HCT116 (cell line): ENCODE measurements around the gene BRAT1.

ENCODE experiments used
- ATF3 ChIP-seq: IDR thresholded peaks from 2 replicates; pipeline ENCODE4 v1.6.1; 2012
- ELF1 ChIP-seq: IDR thresholded peaks from 2 replicates; pipeline ENCODE4 v1.6.1; 2012; ENCODE audit warnings: low read depth, borderline replicate concordance
- EZH2 ChIP-seq: fragments of 200-600 bp; sonication (generic); IDR thresholded peaks from 2 replicates; pipeline ENCODE4 v1.6.1; 2017; ENCODE audit warnings: antibody characterized with exemption, mixed run types
- MAX ChIP-seq: IDR thresholded peaks from 2 replicates; pipeline ENCODE4 v1.6.1; 2012
- POLR2A ChIP-seq: IDR thresholded peaks from 2 replicates; pipeline ENCODE4 v1.7.0; 2011; ENCODE audit warnings: borderline replicate concordance; ENCODE audit not compliant: insufficient read depth, insufficient read length; ENCODE audit errors: extremely low read depth
- POLR2AphosphoS5 ChIP-seq: IDR thresholded peaks from 2 replicates; pipeline ENCODE4 v1.6.1; 2011; ENCODE audit warnings: mild to moderate bottlenecking, low read depth, low read length, moderate library complexity
- REST ChIP-seq: IDR thresholded peaks from 2 replicates; pipeline ENCODE4 v1.6.1; 2012; ENCODE audit warnings: low read depth
- TCF7L2 ChIP-seq: IDR thresholded peaks from 2 replicates; pipeline ENCODE4 v1.7.0; 2011; ENCODE audit warnings: borderline replicate concordance, inconsistent platforms; ENCODE audit not compliant: insufficient read depth, insufficient read length; ENCODE audit errors: extremely low read depth
- ZNF274 ChIP-seq: fragments of 200-500 bp; sonication (Bioruptor generic); IDR thresholded peaks from 2 replicates; pipeline ENCODE4 v1.6.1; 2014; ENCODE audit warnings: mild to moderate bottlenecking, low read depth, low read length, inconsistent platforms
- TF ChIP-seq, protein P1 (sequence below), 3 experiments: fragments of 200-600 bp in 1 of 3; sonication (generic) in 1 of 3; IDR thresholded peaks in 2 of 3; conservative IDR thresholded peaks in 1 of 3; 2 replicates each; pipeline ENCODE4 v1.5.1; 2012 to 2017; ENCODE audit warnings: low read depth in 2 of 3, low read length in 2 of 3, antibody characterized with exemption in 1 of 3, borderline replicate concordance in 1 of 3, control low read depth in 1 of 3, mild to moderate bottlenecking in 1 of 3, mixed read lengths in 1 of 3, mixed run types in 1 of 3, moderate library complexity in 1 of 3; ENCODE audit not compliant: insufficient read depth in 1 of 3

DNA sequence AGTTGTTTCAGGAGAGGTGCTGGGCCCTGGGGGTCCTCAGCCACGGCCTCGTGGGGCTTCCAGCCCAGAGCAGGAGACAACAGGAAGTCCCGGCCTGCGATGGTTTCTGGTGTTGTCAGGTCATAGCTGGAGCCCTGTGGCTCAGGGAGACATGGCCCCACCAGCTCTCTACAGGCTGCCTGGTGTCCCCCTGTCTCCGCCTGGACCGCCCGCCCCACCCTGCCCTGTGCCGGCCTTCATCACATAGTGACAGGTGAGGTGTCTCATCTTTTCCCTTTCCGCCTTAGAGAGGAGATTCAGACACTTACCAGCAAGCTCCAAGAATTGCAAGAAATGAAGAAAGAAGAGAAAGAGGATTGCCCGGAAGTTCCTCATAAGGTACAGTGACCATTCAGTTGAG is 39.3 kb upstream of the BRAT1 start:
- TF ChIP-seq, protein P1, sequence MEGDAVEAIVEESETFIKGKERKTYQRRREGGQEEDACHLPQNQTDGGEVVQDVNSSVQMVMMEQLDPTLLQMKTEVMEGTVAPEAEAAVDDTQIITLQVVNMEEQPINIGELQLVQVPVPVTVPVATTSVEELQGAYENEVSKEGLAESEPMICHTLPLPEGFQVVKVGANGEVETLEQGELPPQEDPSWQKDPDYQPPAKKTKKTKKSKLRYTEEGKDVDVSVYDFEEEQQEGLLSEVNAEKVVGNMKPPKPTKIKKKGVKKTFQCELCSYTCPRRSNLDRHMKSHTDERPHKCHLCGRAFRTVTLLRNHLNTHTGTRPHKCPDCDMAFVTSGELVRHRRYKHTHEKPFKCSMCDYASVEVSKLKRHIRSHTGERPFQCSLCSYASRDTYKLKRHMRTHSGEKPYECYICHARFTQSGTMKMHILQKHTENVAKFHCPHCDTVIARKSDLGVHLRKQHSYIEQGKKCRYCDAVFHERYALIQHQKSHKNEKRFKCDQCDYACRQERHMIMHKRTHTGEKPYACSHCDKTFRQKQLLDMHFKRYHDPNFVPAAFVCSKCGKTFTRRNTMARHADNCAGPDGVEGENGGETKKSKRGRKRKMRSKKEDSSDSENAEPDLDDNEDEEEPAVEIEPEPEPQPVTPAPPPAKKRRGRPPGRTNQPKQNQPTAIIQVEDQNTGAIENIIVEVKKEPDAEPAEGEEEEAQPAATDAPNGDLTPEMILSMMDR (IDR thresholded peaks at IDR 0.05 in 2 of 3, conservative IDR thresholded peaks at IDR 0.05 in 1 of 3; ENCODE audit: borderline replicate concordance in 1 of 3, insufficient read depth in 1 of 3, low read depth in 2 of 3, low read length in 2 of 3): no peak
- TF ChIP-seq ZNF274 (no peak), POLR2A (no peak), MAX (no peak), ATF3 (no peak), ELF1 (no peak), REST (no peak), EZH2 (no peak), TCF7L2 (no peak), POLR2AphosphoS5 (no peak)
